ENCODE results near the gene CEACAM7.

GRCh38 chr19:41714598-41714997, 26.5 kb upstream of the CEACAM7 start:
- TF ChIP-seq CTCF (IDR thresholded peaks at IDR 0.05): no peak
- TF ChIP-seq POLR2AphosphoS5 (IDR thresholded peaks at IDR 0.05): no peak
- no peak for TF ChIP-seq POLR2A (IDR thresholded peaks at IDR 0.05)
